ENCODE measurements around the gene SEZ6L.

GRCh38 chr22:26169315-26170111 lies at the start of gene SEZ6L:
- TF ChIP-seq EZH2phosphoT487 (IDR thresholded peaks at IDR 0.05; ENCODE audit: low read depth, severe bottlenecking, unreplicated experiment) (no peak), CTCF (IDR thresholded peaks at IDR 0.05; ENCODE audit: poor library complexity) (no peak)

All from hepatocyte (in vitro differentiated cells).